Ecto neural progenitor cell (in vitro differentiated cells): ENCODE data around the gene TBX1.
"Not testable (repeated sequence)": the region's sequence is repeated elsewhere in the genome, so short reads cannot be mapped to it uniquely, and the experiment has no call there.

ENCODE experiments used
- DNase-seq: peaks from one replicate; pipeline ENCODE4 v3.0.0-alpha.2; 2018; ENCODE audit warnings: low spot score

The TBX1 gene

DNA sequence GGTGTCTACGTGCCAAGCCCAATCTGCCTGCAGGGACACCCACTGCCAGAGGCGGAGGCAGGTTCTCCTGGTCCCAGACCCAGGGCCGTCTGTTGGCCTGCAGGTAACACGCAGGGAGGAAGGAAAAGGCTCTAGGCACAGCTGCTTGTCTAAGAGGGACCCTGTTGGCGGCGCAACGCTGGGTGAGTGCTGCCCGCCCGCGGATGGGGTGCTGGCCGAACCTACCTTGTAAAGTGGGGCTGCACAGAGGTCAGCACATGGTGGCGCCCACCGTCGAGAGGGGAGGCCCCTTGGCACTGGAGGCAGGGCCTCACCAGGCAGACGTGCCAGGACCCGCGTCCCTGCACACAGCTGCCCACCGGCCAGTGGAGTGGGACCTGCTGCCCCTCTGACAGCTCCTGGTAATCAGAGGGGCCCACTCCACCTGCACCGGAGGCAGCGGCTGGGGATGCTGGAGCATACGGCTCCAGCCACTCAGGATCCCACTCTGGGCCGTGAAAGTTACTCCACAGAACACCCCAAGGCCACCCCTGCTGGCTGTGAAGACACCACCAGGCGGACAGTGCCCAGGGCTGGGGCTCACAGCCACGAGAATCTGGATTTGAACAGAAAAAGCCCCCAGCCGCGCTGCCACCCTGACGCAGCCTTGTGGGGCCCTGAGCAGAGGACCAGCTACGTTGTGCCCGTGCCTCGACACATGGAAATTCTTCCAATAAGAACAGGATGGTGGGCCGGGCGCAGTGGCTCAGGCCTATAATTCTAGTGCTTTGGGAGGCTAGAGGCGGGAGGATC is 24.0 kb downstream of the TBX1 start:
- DNase-seq = no peak

DNA sequence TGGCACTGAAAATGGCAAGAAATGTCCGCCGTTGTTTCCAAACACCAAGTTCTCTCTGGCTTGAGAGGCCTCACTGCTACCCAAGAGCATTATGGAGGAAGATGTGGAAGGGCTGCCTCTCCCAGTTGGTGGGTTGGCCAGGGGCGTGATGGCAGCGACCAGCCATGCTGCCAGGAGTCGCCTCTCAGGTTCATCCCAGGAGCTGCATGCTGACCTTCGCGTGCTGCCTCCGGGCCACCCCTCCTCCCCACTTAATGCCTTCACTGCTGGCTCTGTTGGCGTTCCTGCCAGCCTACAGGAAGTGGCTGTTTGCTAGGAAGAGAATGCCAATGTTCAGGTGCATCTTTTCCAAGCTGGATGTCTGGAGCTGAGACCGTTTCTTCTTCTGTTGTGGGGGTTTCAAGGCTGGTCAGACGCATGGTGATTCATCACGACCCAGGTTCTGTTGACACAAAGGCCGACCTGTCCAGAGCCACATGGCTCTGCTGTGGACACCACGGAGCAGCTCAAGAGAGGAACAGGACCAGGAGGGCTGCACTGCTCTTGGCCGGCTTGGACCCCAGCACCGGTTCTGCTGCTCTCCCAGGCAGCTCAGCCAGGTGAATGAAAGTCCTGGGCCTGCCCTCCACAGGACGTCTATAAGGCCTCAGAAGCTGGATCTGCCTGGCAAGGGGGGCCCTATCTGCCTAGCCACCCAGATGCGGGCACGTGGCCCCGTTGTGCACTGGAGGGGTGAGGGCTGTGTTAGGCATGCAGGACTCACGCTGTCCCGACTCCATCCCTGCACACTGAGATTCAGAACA is 25.1 kb downstream of the TBX1 start:
- no peak for DNase-seq

DNA sequence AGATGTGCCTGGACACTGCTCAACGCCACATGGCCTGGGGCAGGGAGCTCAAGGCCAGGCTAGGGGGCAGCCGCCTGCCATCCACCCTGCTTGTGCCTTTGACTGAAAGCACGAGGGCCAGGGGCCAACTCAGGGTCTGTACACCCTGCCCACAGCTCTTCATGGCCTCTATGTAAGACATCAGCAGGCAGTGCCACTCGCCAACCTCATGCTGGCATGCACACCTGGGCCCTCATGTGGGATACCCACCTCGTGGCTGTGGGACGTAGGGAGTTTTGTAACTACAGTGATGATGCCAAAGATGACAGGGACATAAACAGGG is 25.6 kb downstream of the TBX1 start:
- DNase-seq = no peak

DNA sequence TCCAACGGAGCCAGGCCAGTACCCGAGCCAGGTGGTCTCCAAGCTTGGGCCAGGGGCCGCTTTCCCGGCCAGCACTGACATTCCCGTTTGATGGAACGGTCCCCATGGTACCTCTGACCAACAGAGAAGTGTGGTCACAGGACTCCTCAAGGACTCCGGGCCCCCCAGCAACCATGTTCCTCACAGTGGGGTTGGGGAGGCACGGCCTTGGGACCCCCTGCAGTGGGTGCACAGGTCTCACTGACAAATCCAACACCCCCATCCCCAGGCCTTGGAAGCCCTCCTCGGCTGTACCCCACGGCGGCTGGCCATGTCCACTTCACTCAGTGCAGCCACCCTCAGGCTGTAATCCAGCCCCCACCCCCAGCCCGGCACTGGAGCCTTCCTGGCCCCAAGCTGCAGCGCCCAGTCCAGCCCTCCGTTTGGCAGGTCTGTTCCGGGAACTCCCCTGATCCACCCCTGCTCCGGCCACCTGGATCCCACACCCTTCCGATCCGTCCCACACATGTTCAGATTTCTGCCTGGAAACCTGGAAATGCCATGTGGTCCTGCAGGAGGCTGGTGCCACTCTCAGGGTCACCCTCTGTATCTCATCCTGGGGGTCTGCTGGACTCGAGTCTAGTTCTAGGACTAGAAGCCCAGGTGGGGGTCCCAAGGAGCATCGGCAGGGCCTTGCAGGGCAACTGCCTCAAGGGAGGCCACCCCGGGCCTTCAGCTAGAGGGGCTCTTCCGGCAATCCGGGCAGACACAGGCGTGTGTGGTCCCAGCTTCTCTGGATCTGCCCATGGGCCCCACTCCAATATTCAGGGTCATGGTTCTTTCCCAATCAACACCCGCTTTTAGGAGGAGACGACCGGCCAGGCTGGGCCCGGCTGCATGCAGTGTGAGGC is 26.6 kb downstream of the TBX1 start:
- DNase-seq = no peak

DNA sequence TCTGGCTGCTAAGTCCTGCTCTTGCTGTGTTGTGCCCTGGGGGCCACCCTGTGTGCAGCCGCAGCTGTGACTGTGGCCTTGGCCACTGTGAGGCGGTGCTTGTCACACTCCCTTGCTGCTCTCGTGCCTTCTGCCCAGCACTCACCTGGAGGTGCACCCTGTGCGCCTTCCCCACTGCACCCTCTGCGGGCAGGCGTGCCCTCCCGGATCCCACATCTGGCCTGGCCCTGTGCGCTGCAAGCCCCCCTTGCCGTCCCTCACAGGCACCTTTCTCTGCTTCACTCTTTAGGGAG is 27.2 kb downstream of the TBX1 start:
- DNase-seq = no peak

DNA sequence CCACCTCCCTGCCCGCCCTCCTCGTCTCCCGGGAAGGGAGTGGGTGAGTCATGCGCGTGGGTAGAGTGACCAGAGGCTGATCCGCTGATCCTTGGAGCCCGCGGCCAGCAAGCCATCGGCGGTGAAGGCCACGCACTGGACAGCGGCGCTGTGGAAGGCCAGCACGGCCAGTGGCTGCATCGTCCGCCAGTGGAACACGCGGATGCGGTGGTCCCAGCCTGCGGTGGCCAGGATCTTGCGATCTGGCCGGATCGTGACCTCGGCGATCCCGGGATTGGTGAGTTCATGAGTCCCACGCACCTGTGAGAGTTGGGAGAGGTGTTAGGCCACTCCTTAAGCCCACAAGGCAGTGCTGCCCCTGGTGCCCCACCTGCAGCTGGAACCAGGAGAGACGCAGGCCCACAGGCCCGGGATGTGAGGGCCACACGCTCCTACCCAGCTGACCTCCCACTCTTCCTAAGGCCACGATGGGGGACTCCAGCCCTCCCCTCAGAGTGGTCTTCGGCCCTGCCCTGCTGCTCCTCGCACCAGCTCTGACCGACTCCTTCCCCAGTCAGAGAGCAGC is 28.2 kb downstream of the TBX1 start:
- DNase-seq = no peak

DNA sequence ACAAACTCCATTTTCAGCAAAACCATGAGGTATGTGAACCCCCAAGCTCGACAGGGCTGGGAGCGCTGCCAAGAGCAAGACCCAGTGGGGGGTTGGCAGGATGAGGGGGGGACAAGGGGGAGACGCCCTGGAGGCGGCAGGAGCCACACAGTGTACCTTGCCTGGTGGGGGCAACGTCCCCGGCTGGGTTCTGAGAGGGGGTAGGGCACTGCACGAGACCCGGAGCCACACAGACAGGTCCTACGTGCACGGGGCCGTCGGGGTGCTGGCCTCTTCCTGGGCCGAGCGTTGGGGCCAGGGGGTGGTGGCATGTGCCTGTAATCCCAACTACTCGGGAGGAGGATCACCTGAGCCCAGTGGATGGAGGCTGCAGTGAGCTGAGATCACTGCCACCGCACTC is 28.8 kb downstream of the TBX1 start:
- DNase-seq = no peak

DNA sequence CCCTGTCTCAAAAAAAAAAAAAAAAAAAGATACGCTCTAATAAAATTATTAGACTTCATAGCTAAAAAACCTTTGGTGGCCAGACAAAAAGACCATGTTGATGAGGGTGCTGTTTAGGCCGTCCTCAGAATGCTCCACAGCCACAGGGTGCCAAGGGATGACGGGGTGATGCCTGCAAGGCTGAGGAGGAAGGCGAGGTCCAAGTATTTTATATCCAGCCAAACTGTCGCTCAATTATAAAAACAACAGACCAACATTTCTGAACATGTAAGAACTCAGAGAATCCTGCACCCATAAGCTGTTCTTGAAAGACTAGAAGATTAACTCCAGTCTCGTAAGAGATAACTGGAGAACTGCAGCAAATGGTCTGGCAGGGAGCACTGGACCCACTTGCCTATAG is 29.2 kb downstream of the TBX1 start:
- no peak for DNase-seq

DNA sequence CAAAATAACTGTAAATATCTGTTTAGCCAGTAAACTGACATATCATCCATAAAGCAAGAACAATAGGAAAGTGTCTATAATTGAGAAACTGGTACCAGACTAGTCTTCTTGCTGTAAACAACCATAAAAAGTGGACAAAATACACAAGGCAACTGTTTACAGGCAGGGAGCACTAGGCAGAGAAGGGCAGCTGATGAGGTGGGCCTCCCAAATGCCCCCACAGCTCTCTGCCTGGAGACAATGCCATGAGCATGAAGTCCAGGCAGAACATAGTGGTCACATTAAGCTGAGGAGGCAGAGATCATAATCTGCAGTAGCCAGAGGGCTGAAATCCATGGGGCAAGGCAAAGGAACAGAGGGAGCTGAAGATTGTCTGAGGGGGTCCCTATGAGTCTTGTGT is 30.7 kb downstream of the TBX1 start:
- DNase-seq = no peak

DNA sequence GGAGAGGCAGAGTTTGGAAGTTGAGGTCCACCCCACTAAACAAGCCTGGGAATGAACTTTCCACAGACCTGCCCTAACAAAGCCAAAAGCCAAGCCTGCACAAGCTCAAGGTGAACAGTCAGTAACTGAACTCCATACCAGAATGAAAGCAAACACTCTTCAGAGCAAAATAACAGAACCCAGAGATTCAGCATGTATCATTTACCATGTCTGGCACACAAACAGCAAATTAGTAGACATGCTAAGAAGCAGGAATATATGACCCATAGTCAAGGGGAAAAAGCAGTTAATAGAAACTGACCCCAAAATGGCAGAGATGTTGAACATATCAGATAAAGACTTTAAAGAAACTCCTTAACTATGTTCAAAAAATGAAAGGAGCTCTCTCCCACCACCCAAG is 31.3 kb downstream of the TBX1 start:
- DNase-seq = no peak

DNA sequence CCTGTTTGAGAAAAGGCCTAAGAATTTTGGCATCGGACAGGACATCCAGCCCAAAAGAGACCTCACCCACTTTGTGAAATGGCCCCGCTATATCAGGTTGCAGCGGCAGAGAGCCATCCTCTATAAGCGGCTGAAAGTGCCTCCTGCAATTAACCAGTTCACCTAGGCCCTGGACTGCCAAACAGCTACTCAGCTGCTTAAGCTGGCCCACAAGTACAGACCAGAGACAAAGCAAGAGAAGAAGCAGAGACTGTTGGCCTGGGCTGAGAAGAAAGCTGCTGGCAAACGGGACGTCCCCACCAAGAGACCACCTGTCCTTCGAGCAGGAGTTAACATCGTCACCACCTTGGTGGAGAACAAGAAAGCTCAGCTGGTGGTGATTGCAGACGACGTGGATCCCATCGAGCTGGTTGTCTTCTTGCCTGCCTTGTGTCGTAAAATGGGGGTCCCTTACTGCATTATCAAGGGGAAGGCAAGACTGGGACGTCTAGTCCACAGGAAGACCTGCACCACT is 31.9 kb downstream of the TBX1 start:
- not testable (repeated sequence) for DNase-seq

DNA sequence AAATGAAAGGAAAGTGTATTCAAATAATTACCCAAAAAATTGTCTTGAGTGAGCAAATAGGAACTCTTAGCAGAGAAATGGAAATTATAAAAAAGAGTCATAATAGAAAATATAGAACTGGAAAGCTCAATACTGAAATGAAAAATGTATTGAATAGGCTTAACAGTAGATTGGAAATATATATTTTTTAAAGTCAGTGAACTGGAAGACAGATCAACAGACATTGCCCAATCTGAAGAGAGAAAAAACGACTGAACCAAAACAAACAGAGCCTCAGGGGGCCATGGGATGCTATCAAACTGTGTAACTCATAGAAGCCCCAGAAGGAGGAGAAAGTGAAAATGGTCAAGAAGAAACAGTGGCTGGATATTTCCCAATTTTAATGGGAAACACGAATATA is 32.6 kb downstream of the TBX1 start:
- no peak for DNase-seq

DNA sequence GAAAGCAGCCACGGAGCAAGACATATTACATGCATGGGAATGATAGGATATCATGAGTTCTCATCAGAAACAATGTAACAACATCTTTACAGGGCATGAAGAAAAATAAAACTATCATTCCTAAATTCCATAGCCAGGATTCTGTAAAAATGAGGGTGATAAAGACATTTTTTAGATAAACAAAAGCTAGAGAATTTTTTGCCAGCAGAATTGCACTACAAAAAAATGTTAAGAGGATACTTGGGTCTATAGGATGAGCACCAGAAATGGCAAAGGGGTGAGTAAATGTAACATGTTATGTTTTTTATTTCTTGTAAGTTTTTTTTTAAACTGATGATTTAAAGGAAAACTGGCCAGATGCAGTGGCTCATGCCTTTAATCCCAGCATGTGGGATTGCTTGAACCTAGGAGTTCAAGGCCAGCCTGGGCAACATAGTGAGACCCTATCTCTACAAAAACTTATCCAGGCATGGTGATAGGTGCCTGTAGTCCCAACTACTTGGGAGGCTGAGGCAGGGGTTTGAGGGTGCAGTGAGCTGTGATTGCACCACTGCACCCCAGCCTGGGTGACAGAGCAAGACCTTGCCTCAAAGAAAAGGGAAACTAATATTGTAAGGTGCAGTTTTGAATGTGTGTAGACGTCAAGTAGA is 33.2 kb downstream of the TBX1 start:
- DNase-seq = no peak

DNA sequence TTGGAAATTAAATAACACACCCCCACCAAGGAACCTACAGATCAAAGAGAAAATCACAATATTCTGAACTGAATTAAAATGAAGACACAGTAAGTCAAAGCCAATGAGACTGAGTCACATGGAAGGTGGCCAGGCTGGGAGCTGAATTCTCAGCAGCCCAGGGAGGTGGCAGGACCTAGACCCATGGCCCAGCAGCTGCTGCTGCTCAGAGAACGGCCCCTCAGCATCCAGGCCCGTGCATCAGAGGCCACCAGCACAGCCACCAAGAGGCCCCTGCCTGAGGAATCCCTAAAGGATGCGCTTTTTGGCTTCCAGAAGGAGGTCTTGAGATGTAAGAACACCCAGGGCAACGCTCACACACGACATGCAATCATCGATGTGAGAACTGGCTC is 35.0 kb downstream of the TBX1 start:
- no peak for DNase-seq

DNA sequence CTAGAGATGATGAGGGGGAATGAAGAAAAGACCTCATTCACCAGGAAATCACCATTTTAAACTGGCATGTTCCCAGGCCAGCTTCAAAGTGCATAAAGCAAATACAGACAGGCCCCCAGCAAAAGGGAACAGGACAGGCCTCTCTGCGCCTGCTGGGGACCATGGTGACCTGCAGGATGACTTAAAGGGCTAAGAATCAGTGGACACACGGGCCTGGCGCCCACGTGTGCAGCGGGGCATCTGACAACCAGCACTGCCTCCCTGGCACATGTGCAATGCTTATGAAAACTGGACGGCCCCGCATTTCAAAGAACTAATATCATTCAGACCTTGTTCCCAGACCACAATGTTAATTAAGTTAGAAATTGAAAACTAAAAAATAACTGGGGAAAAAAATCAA is 35.6 kb downstream of the TBX1 start:
- no peak for DNase-seq

DNA sequence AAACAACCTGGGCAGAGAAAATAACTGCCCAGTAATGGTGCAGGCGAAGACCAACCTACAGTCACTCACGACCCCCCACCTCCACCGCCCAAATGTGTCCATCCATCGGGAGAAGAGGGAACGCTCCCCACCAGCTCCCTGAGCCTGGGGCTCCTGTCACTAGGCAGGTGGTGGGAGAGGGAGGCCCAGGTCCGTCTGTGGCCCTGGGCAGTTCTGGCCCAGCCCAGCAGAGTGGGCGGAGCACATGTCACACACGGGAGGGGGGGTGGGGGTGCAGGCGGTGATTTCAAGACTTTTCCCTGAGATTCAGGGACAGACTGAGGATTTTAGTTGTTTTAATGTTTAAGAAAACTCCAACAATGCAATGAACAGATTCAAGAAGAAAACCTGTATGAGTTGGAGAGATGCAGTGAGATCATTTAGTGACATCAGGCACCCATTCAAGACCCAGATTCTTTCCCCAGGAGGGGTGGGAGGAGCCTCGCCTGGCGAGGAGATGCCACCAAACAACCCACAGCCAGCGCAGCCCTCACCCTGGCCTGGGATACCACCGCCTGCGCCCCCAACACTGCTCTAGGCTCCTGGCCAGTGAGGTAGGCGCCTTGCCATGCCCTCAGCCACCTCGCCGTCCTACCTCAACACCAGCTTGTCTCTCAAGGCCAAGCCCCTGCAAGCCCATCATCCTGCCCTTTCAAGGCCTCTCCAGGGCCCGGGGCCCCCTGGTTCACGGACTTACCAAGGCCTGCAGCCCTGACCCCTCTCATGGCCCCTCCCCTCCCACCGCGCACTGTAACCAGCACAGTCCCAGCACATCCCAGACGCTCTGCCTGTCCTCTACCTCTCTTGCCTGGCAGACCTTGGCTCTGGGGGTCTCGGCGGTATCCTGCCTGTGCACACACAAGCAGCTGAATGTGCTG is 36.8 kb downstream of the TBX1 start:
- DNase-seq = no peak

DNA sequence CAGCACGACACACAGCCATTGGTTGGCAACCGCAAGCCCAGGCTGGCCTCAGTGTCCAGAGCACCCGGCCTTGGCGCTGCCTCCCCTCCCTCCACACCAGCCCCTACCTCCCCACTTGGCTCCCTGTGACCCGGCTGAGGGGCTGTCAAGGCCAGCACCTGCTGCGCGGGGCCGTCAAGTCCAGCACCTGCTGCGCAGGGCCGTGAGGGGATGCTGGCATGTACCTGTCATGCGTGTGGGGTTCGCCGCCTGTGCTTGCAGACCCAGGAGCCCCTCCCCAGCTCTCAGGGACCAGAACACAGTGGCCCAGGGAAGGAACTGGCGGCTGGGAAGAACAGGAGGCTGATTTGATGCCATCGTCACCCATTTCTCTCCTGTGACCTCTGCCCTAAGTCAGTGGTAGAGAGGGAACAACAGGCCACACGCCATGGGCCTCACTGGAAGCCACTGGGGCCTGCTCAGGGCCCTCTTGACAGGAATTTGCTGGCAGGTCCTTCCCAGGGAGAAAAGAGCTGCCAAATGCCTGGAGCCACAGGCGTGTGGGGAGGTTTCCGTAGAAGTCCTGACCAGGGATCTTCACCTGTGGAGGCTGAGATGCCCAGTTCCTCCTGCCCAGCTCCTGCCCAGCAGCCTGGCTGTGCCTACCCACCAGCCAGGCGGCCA is 37.6 kb downstream of the TBX1 start:
- no peak for DNase-seq

DNA sequence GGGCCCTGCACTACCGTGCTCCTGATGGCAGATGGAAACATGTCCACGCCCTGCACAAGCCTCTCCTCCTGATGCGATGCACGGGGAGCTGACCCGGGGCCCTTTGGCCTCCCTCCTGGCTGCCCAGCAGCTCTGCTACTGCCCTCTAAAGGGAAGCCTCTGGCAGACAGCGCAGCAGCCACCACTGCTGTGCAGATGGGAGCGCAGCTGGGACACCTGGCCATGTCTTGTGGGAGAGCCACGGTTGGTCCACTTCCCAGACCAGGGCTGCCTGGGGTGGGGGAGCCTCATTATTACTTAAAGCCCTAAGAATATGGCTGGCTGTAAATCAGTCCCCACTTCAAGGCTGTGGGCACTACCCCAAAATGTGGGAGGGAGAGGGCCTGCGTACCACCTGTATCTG is 38.3 kb downstream of the TBX1 start:
- no peak for DNase-seq

DNA sequence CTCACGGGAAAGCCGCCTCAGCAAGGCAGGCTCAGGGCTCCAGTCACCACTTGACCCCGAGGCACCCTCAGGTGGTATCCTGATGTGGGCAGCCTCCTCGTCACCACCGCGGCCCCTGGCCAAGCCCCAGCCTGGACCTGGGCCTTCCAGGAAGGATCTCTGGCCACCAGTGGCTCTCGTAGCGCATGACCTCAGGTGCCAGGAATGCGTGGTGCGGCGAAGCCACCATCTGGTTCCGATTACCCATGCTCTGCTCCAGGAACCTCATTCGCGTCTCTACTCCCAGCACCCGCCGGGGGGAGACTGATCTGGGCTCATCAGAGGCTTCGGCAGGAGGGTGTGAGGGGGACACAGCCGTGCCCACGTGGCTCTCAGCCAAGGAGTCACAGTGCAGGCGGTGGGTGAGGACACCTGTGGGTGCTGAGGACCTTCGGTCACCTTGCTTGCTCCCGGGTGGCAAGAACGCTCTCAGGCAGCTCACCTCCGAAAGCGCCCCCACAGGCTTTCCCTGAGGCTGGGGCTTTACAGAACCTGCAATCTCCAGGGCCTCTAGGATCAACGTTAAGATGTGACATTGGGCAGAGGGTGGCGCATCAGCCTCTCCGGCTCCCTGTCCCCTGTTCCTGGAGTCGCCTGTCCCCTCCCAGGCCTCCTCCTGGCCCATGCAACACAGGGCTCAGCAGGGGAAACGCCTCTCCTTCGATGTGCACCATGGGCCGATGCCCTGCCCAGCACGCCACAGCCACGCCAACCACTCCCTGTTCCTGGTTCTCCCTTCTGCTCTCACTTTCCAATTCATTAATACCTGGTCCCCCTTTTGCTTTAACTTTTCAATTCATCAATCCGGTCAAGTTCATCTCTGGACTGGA is 39.0 kb downstream of the TBX1 start:
- no peak for DNase-seq
